HG02623 (cell line): ENCODE data around the gene PBX1.

Source experiments
- ATAC-seq: cut with Tn5 transposase; IDR thresholded peaks from one replicate; pipeline ENCODE4 v1.9.1; 2021; ENCODE audit warnings: moderate library complexity; ENCODE audit not compliant: unreplicated experiment

The PBX1 gene

GRCh38 chr1:164748253-164748899 lies 189.4 kb downstream of the PBX1 start:
- ATAC-seq: no peak

GRCh38 chr1:164753521-164754077 lies 194.6 kb downstream of the PBX1 start:
- no peak for ATAC-seq

- ATAC-seq: no peak
Measured at GRCh38 chr1:164754088-164754600, 195.2 kb downstream of the PBX1 start.

- ATAC-seq: no peak
Measured at GRCh38 chr1:164755690-164756089, 196.7 kb downstream of the PBX1 start.

GRCh38 chr1:164756741-164757140 lies 197.8 kb downstream of the PBX1 start:
- ATAC-seq: no peak

- no peak for ATAC-seq
Measured at GRCh38 chr1:164757625-164758024, 198.6 kb downstream of the PBX1 start.

GRCh38 chr1:164759144-164759920 lies 200.3 kb downstream of the PBX1 start:
- no peak for ATAC-seq

- ATAC-seq: no peak
Measured at GRCh38 chr1:164759979-164760469, 201.0 kb downstream of the PBX1 start.

- ATAC-seq: no peak
Measured at GRCh38 chr1:164760569-164760968, 201.6 kb downstream of the PBX1 start.

GRCh38 chr1:164761009-164761408 lies 202.0 kb downstream of the PBX1 start:
- no peak for ATAC-seq

GRCh38 chr1:164763098-164763497 lies 204.1 kb downstream of the PBX1 start:
- ATAC-seq: no peak

- ATAC-seq: no peak
Measured at GRCh38 chr1:164764333-164764732, 205.3 kb downstream of the PBX1 start.

- no peak for ATAC-seq
Measured at GRCh38 chr1:164765557-164765956, 206.6 kb downstream of the PBX1 start.

GRCh38 chr1:164765992-164766720 lies 207.2 kb downstream of the PBX1 start:
- ATAC-seq: no peak

GRCh38 chr1:164767752-164768402 lies 208.9 kb downstream of the PBX1 start:
- ATAC-seq: no peak

- ATAC-seq: no peak
Measured at GRCh38 chr1:164768619-164769018, 209.6 kb downstream of the PBX1 start.

- ATAC-seq: no peak
Measured at GRCh38 chr1:164769486-164770130, 210.6 kb downstream of the PBX1 start.

- ATAC-seq: no peak
Measured at GRCh38 chr1:164770131-164770529, 211.1 kb downstream of the PBX1 start.

- ATAC-seq: no peak
Measured at GRCh38 chr1:164771041-164771618, 212.1 kb downstream of the PBX1 start.
